Neural progenitor cell (in vitro differentiated cells): Measurements from ENCODE around the gene GRM8. TPM values are rescaled to one million over a fixed set of nuclear protein-coding genes. Genes with fewer than 3 reads are reported as not detected.

ENCODE experiments used
- DNase-seq: peaks from one replicate; pipeline ENCODE4 v3.0.0-alpha.2; 2016; ENCODE audit warnings: low spot score
- H2AFZ ChIP-seq: fragments of 200-600 bp; sonication (generic); replicated peaks from 2 replicates; pipeline ENCODE4 v1.6.1; 2016; ENCODE audit warnings: antibody characterized with exemption
- H3F3A ChIP-seq: fragments of 200-600 bp; sonication (generic); 2 replicates; pipeline ENCODE4 v1.6.1; 2016; ENCODE audit warnings: antibody characterized with exemption, low read depth
- H3K27ac ChIP-seq: fragments of 200-600 bp; sonication (generic); 2 replicates; pipeline ENCODE4 v1.5.1; 2016; ENCODE audit warnings: mild to moderate bottlenecking
- H3K27me3 ChIP-seq: fragments of 200-600 bp; sonication (generic); 2 replicates; pipeline ENCODE4 v1.6.1; 2016; ENCODE audit warnings: mild to moderate bottlenecking, moderate library complexity
- H3K36me3 ChIP-seq: fragments of 200-600 bp; sonication (generic); 2 replicates; pipeline ENCODE4 v1.5.1; 2016
- H3K4me1 ChIP-seq: fragments of 200-600 bp; sonication (generic); 2 replicates; pipeline ENCODE4 v1.6.1; 2016; ENCODE audit warnings: mixed run types
- H3K4me2 ChIP-seq: fragments of 200-600 bp; sonication (generic); 2 replicates; pipeline ENCODE4 v1.6.1; 2016
- H3K4me3 ChIP-seq: fragments of 200-600 bp; sonication (generic); 2 replicates; pipeline ENCODE4 v1.5.1; 2016
- H3K79me2 ChIP-seq: fragments of 200-600 bp; sonication (generic); 2 replicates; pipeline ENCODE4 v1.6.1; 2016; ENCODE audit warnings: low read depth
- H3K9ac ChIP-seq: fragments of 200-600 bp; sonication (generic); 2 replicates; pipeline ENCODE4 v1.6.1; 2016
- H3K9me3 ChIP-seq: fragments of 200-600 bp; sonication (generic); 2 replicates; pipeline ENCODE4 v1.5.1; 2016; ENCODE audit warnings: low read depth
- H4K20me1 ChIP-seq: fragments of 200-600 bp; sonication (generic); 2 replicates; pipeline ENCODE4 v1.6.1; 2016; ENCODE audit warnings: low read depth
- H3K27ac Mint-ChIP-seq: 3 replicates; pipeline ENCODE4 v1.8.0; 2021; ENCODE audit warnings: mixed read lengths
- H3K27me3 Mint-ChIP-seq: 2 replicates; pipeline ENCODE4 v1.8.0; 2022; ENCODE audit warnings: low read depth, mild to moderate bottlenecking, inconsistent platforms, moderate library complexity, mixed read lengths; ENCODE audit not compliant: insufficient read depth
- H3K36me3 Mint-ChIP-seq: 3 replicates; pipeline ENCODE4 v1.8.0; 2021; ENCODE audit warnings: mixed read lengths
- H3K4me1 Mint-ChIP-seq: 3 replicates; pipeline ENCODE4 v1.8.0; 2021; ENCODE audit warnings: mixed read lengths
- H3K4me3 Mint-ChIP-seq: 3 replicates; pipeline ENCODE4 v1.8.0; 2021; ENCODE audit warnings: mild to moderate bottlenecking, moderate library complexity, mixed read lengths
- H3K9me3 Mint-ChIP-seq: 3 replicates; pipeline ENCODE4 v1.8.0; 2020; ENCODE audit warnings: mixed read lengths
- CTCF ChIP-seq: fragments of 200-600 bp; sonication (generic); IDR thresholded peaks from 2 replicates; pipeline ENCODE4 v1.5.1; 2017; ENCODE audit warnings: antibody characterized with exemption, mild to moderate bottlenecking
- EZH2 ChIP-seq: fragments of 200-600 bp; sonication (generic); IDR thresholded peaks from 2 replicates; pipeline ENCODE4 v1.6.1; 2017; ENCODE audit warnings: antibody characterized with exemption, mild to moderate bottlenecking, moderate library complexity
- EZH2phosphoT487 ChIP-seq: fragments of 200-600 bp; sonication (generic); IDR thresholded peaks from 2 replicates; pipeline ENCODE4 v1.6.1; 2017; ENCODE audit warnings: antibody characterized with exemption
- total RNA-seq: library from RNA; depleted of rRNA; stranded (reverse); fragments of >200 nt; gene quantifications from 2 replicates; pipeline ENCODE4 v1.2.3, GENCODE V29; 2015; ENCODE audit warnings: low replicate concordance

GRM8 gene
- total RNA-seq, 1 donor from 2014 or later = 0.62 TPM

- TF ChIP-seq EZH2 (no peak), CTCF (no peak), EZH2phosphoT487 (no peak)
Measured at GRCh38 chr7:126716321-126716720, 536.4 kb downstream of the GRM8 start.

GRCh38 chr7:126715076-126715475 lies 537.7 kb downstream of the GRM8 start:
- Mint-ChIP-seq H3K4me1 (no peaks in the 10 kb centered on the region), H3K27me3 (peaks cover 2% of the 10 kb centered on the region), H3K36me3 (no peaks in the 10 kb centered on the region), H3K27ac (no peak overlapping the region), H3K4me3 (no peak overlapping the region), H3K9me3 (peaks cover 6% of the 10 kb centered on the region)
- DNase-seq = no peak
- Histone ChIP-seq H3K9ac (no peak overlapping the region), H2AFZ (no peak overlapping the region), H3K4me1 (no peaks in the 10 kb centered on the region), H3F3A (no peaks in the 10 kb centered on the region), H3K27ac (no peak overlapping the region), H3K4me2 (no peak overlapping the region), H3K27me3 (no peaks in the 10 kb centered on the region), H3K79me2 (no peaks in the 10 kb centered on the region), H4K20me1 (no peaks in the 10 kb centered on the region), H3K4me3 (no peak overlapping the region), H3K36me3 (no peaks in the 10 kb centered on the region), H3K9me3 (no peaks in the 10 kb centered on the region)
- TF ChIP-seq CTCF (no peak), EZH2phosphoT487 (no peak), EZH2 (no peak)

More at GRCh38 chr7:126716321-126716720, 536.4 kb downstream of the GRM8 start:
- Histone ChIP-seq H3K36me3 (no peaks in the 10 kb centered on the region), H3K79me2 (no peaks in the 10 kb centered on the region), H2AFZ (no peak overlapping the region), H3K4me3 (no peak overlapping the region), H3K4me2 (no peak overlapping the region), H3K9ac (no peak overlapping the region), H3K27me3 (no peaks in the 10 kb centered on the region), H3F3A (no peaks in the 10 kb centered on the region), H4K20me1 (no peaks in the 10 kb centered on the region), H3K27ac (no peak overlapping the region), H3K9me3 (no peaks in the 10 kb centered on the region), H3K4me1 (no peaks in the 10 kb centered on the region)
- Mint-ChIP-seq H3K27me3 (peaks cover 2% of the 10 kb centered on the region), H3K4me1 (no peaks in the 10 kb centered on the region), H3K36me3 (no peaks in the 10 kb centered on the region), H3K9me3 (peaks cover 3% of the 10 kb centered on the region), H3K4me3 (no peak overlapping the region), H3K27ac (no peak overlapping the region)
- no peak for DNase-seq

GRCh38 chr7:126702242-126703016 lies 550.3 kb downstream of the GRM8 start:
- H3K9ac ChIP-seq = no peak overlapping the region
- DNase-seq = no peak
- H3K4me3 ChIP-seq = no peak overlapping the region
- no peak overlapping the region for H2AFZ ChIP-seq
- Mint-ChIP-seq H3K4me3 (no peak overlapping the region), H3K27me3 (peaks cover 5% of the 10 kb centered on the region), H3K9me3 (no peaks in the 10 kb centered on the region), H3K36me3 (no peaks in the 10 kb centered on the region), H3K27ac (peak overlapping the region; percentile 85), H3K4me1 (peaks cover 42% of the 10 kb centered on the region)
- no peaks in the 10 kb centered on the region for H3F3A ChIP-seq
- no peak overlapping the region for H3K27ac ChIP-seq
- H3K36me3 ChIP-seq = no peaks in the 10 kb centered on the region
- H3K79me2 ChIP-seq = no peaks in the 10 kb centered on the region
- H4K20me1 ChIP-seq = no peaks in the 10 kb centered on the region
- no peaks in the 10 kb centered on the region for H3K4me1 ChIP-seq
- H3K27me3 ChIP-seq = no peaks in the 10 kb centered on the region
- H3K4me2 ChIP-seq = no peak overlapping the region
- TF ChIP-seq EZH2phosphoT487 (no peak), CTCF (no peak), EZH2 (no peak)
- H3K9me3 ChIP-seq = no peaks in the 10 kb centered on the region
